ENCODE measurements around the gene DUSP22.

Gene DUSP22

GRCh38 chr6:381742-382461 is 89.6 kb downstream of the DUSP22 start:
- Histone ChIP-seq H3K27me3 (ENCODE audit: control insufficient read depth, insufficient read depth, low read length) (no peaks in the 10 kb centered on the region), H3K9me3 (ENCODE audit: control insufficient read depth, low read length) (no peaks in the 10 kb centered on the region), H3K36me3 (ENCODE audit: control insufficient read depth, insufficient read depth, low read length) (no peaks in the 10 kb centered on the region), H3K4me1 (no peaks in the 10 kb centered on the region), H2AFZ (no peak overlapping the region), H3K27ac (no peak overlapping the region), H3K79me2 (no peaks in the 10 kb centered on the region), H3K4me3 (ENCODE audit: low read depth, low read length) (no peak overlapping the region), H3K4me2 (ENCODE audit: low read length) (no peak overlapping the region), H3K9ac (no peak overlapping the region)
- TF ChIP-seq, protein P1, sequence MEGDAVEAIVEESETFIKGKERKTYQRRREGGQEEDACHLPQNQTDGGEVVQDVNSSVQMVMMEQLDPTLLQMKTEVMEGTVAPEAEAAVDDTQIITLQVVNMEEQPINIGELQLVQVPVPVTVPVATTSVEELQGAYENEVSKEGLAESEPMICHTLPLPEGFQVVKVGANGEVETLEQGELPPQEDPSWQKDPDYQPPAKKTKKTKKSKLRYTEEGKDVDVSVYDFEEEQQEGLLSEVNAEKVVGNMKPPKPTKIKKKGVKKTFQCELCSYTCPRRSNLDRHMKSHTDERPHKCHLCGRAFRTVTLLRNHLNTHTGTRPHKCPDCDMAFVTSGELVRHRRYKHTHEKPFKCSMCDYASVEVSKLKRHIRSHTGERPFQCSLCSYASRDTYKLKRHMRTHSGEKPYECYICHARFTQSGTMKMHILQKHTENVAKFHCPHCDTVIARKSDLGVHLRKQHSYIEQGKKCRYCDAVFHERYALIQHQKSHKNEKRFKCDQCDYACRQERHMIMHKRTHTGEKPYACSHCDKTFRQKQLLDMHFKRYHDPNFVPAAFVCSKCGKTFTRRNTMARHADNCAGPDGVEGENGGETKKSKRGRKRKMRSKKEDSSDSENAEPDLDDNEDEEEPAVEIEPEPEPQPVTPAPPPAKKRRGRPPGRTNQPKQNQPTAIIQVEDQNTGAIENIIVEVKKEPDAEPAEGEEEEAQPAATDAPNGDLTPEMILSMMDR (IDR thresholded peaks at IDR 0.05) = no peak

GRCh38 chr6:382883-383810 is 90.9 kb downstream of the DUSP22 start:
- Histone ChIP-seq H3K4me1 (no peaks in the 10 kb centered on the region), H3K36me3 (ENCODE audit: control insufficient read depth, insufficient read depth, low read length) (no peaks in the 10 kb centered on the region), H3K27me3 (ENCODE audit: control insufficient read depth, insufficient read depth, low read length) (no peaks in the 10 kb centered on the region), H3K4me3 (ENCODE audit: low read depth, low read length) (no peak overlapping the region), H3K79me2 (no peaks in the 10 kb centered on the region), H2AFZ (no peak overlapping the region), H3K9ac (no peak overlapping the region), H3K4me2 (ENCODE audit: low read length) (no peak overlapping the region), H3K27ac (no peak overlapping the region), H3K9me3 (ENCODE audit: control insufficient read depth, low read length) (no peaks in the 10 kb centered on the region)
- TF ChIP-seq, protein P1 (IDR thresholded peaks at IDR 0.05) = no peak

DNA sequence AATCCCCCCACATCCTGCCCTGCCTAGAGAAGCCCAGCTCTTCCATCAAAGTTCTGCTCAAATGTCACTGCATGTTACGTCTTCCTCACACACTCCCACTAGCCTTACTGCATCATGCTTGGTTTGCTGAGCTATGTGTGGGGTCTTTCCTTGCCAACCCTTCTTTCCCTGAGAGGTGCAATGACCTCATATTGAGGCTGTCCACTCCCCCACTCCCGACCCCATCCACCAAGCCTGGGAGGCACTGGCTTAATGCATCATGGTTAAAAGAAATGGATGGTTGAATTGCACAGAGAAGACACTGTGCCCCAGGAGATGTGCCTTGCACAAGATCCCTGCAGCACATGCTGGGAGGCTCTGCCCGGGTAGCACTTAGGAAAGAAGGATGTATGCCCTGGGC is 91.6 kb downstream of the DUSP22 start:
- no peak overlapping the region for H3K4me2 ChIP-seq (ENCODE audit: low read length)
- no peaks in the 10 kb centered on the region for H3K27me3 ChIP-seq (ENCODE audit: control insufficient read depth, insufficient read depth, low read length)
- no peaks in the 10 kb centered on the region for H3K9me3 ChIP-seq (ENCODE audit: control insufficient read depth, low read length)
- H3K27ac ChIP-seq = no peak overlapping the region
- no peak overlapping the region for H2AFZ ChIP-seq
- no peaks in the 10 kb centered on the region for H3K79me2 ChIP-seq
- no peaks in the 10 kb centered on the region for H3K4me1 ChIP-seq
- H3K4me3 ChIP-seq (ENCODE audit: low read depth, low read length) = no peak overlapping the region
- TF ChIP-seq, protein P1 (IDR thresholded peaks at IDR 0.05) = no peak
- H3K36me3 ChIP-seq (ENCODE audit: control insufficient read depth, insufficient read depth, low read length) = no peaks in the 10 kb centered on the region
- no peak overlapping the region for H3K9ac ChIP-seq

DNA sequence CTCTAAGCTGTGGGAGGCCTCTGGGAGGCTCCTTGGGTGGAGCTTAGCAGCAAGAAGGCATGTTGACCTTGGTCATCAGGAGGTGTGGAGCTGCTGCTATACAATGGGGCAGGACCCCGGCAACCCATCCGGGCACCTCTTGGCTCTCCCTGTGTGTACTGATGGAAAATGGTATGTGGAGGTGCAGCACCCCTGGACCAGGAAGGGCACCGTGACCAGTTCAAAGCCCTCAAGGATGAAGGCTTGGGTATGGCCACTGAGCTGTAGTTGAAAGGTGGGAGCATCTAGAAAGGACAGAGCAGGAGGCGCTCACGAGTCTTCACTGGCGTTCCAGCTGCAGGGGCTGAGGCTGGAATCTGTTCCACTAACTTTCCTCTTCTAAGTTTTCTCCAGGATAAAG is 92.6 kb downstream of the DUSP22 start:
- Histone ChIP-seq H3K9ac (no peak overlapping the region), H3K4me3 (ENCODE audit: low read depth, low read length) (no peak overlapping the region), H3K27me3 (ENCODE audit: control insufficient read depth, insufficient read depth, low read length) (no peaks in the 10 kb centered on the region), H3K4me1 (no peaks in the 10 kb centered on the region), H3K9me3 (ENCODE audit: control insufficient read depth, low read length) (no peaks in the 10 kb centered on the region), H3K36me3 (ENCODE audit: control insufficient read depth, insufficient read depth, low read length) (no peaks in the 10 kb centered on the region), H2AFZ (no peak overlapping the region), H3K27ac (no peak overlapping the region), H3K4me2 (ENCODE audit: low read length) (no peak overlapping the region), H3K79me2 (no peaks in the 10 kb centered on the region)
- TF ChIP-seq, protein P1 (IDR thresholded peaks at IDR 0.05) = no peak
